Naive thymus-derived CD4-positive, alpha-beta T cell (primary cell): Measurements from ENCODE around the gene SPSB3. TPM values are rescaled to one million over a fixed set of nuclear protein-coding genes. Genes with fewer than 3 reads are reported as not detected.
"Not testable (repeated sequence)": the region's sequence is repeated elsewhere in the genome, so short reads cannot be mapped to it uniquely, and the experiment has no call there.

Experiments
- ATAC-seq: fragments of 150-1000 bp; cut with Tn5 transposase; 2 replicates; pipeline ENCODE4 v1.10.0; 2021; ENCODE audit warnings: mild to moderate bottlenecking, moderate library complexity
- CTCF ChIA-PET: fragments of 350-600 bp; sonication (Branson Sonifier 250); formaldehyde crosslinking; loops from one replicate; lab custom pipeline; 2021; ENCODE audit warnings: antibody characterized with exemption; lab: Charles Lee
- POLR2A ChIA-PET: fragments of 350-600 bp; sonication (Branson Sonifier 250); formaldehyde crosslinking; loops from one replicate; lab custom pipeline; 2021; ENCODE audit warnings: antibody characterized with exemption, inconsistent platforms; lab: Charles Lee
- DNase-seq, 9 donors: peaks; one replicate each; pipeline versions ENCODE4 v3.0.0 to v3.0.0-alpha.2; 2020 to 2022; ENCODE audit warnings: mixed read lengths in 1 of 9
- H3K27ac ChIP-seq: one replicate; pipeline ENCODE4 v1.7.0; 2013; ENCODE audit warnings: mild to moderate bottlenecking, low read depth, low read length, moderate library complexity
- H3K27me3 ChIP-seq, 2 donors: one replicate each; pipeline ENCODE4 v1.7.0; 2013; ENCODE audit warnings: low read length in 2 of 2, mild to moderate bottlenecking in 2 of 2, moderate library complexity in 2 of 2; ENCODE audit not compliant: control insufficient read depth in 2 of 2, insufficient read depth in 2 of 2
- H3K36me3 ChIP-seq, 3 experiments: 1 replicate in 2 of 3; 2 replicates in 1 of 3; pipeline ENCODE4 v1.7.0; 2013; ENCODE audit warnings: low read length in 3 of 3, mild to moderate bottlenecking in 3 of 3, moderate library complexity in 1 of 3; ENCODE audit not compliant: insufficient read depth in 3 of 3, control insufficient read depth in 2 of 3
- H3K4me1 ChIP-seq, 2 donors: one replicate each; pipeline ENCODE4 v1.7.0; 2013; ENCODE audit warnings: low read length in 2 of 2, mild to moderate bottlenecking in 2 of 2, moderate library complexity in 1 of 2; ENCODE audit not compliant: control insufficient read depth in 2 of 2, insufficient read depth in 2 of 2
- H3K4me3 ChIP-seq: 2 replicates; pipeline ENCODE4 v1.7.0; 2013; ENCODE audit warnings: mild to moderate bottlenecking, low read length
- H3K9me3 ChIP-seq, 3 experiments: 1 replicate in 2 of 3; 2 replicates in 1 of 3; pipeline ENCODE4 v1.7.0; 2013; ENCODE audit warnings: low read length in 3 of 3; ENCODE audit not compliant: control insufficient read depth in 2 of 3
- H3K27ac Mint-ChIP-seq, 9 donors: one replicate each; pipeline ENCODE4 v1.8.0; 2020 to 2022; ENCODE audit warnings: mixed read lengths in 9 of 9, mild to moderate bottlenecking in 8 of 9, moderate library complexity in 5 of 9, inconsistent platforms in 2 of 9
- H3K27me3 Mint-ChIP-seq, 5 donors: one replicate each; pipeline ENCODE4 v1.8.0; 2021 to 2022; ENCODE audit warnings: mixed read lengths in 5 of 5, mild to moderate bottlenecking in 1 of 5
- H3K36me3 Mint-ChIP-seq, 5 donors: one replicate each; pipeline ENCODE4 v1.8.0; 2020 to 2022; ENCODE audit warnings: mixed read lengths in 5 of 5, mild to moderate bottlenecking in 3 of 5, inconsistent platforms in 1 of 5
- H3K4me1 Mint-ChIP-seq, 7 donors: one replicate each; pipeline ENCODE4 v1.8.0; 2020 to 2022; ENCODE audit warnings: mixed read lengths in 7 of 7, mild to moderate bottlenecking in 3 of 7, inconsistent platforms in 1 of 7
- H3K4me3 Mint-ChIP-seq, 10 donors: one replicate each; pipeline ENCODE4 v1.8.0; 2020 to 2022; ENCODE audit warnings: mild to moderate bottlenecking in 10 of 10, mixed read lengths in 10 of 10, moderate library complexity in 6 of 10, inconsistent platforms in 2 of 10
- H3K9me3 Mint-ChIP-seq, 11 donors: one replicate each; pipeline ENCODE4 v1.8.0; 2020 to 2022; ENCODE audit warnings: mixed read lengths in 11 of 11, mild to moderate bottlenecking in 4 of 11, inconsistent platforms in 1 of 11, moderate library complexity in 1 of 11
- intact Hi-C, 2 donors: fragments of 100-400 bp; cut with micrococcal nuclease; formaldehyde crosslinking; loops; one replicate each; pipeline ENCODE4 v1.15.1; 2023
- polyA plus RNA-seq, 2 donors: library from polyadenylated mRNA; unstranded; fragments of 300-500 nt; fragmentation: Illumina TruSeq; gene quantifications; one replicate each; pipeline ENCODE4 v1.2.3, GENCODE V29; 2021
- total RNA-seq, 6 experiments: library from RNA in 5 of 6; stranded (reverse) in 5 of 6; gene quantifications; 1 replicate in 5 of 6; 2 replicates in 1 of 6; pipeline ENCODE4 v1.2.3 and lab custom pipeline; 2021 to 2026

The SPSB3 gene
- total and polyA plus RNA-seq, 7 experiments from 2014 or later = 38.2 to 127 (median 67.0) TPM

GRCh38 chr16:1734816-1735215 is 47.6 kb downstream of the SPSB3 start:
- no peak overlapping the region for H3K4me3 Mint-ChIP-seq
- no peak overlapping the region for H3K4me3 ChIP-seq
- H3K4me1 Mint-ChIP-seq = no peaks in the 10 kb centered on the region
- H3K27ac ChIP-seq = no peak overlapping the region
- DNase-seq (no peak), ATAC-seq (no peak)
- H3K4me1 ChIP-seq = no peaks in the 10 kb centered on the region
- H3K9me3 ChIP-seq = no peaks in the 10 kb centered on the region
- ChIA-PET POLR2A (no interaction called here), CTCF (no interaction called here)
- H3K27me3 Mint-ChIP-seq = no peaks in the 10 kb centered on the region
- no peaks in the 10 kb centered on the region for H3K27me3 ChIP-seq
- H3K36me3 Mint-ChIP-seq = peaks cover 0 to 10% (median 0%) of the 10 kb centered on the region in 5 donors
- intact Hi-C loops = no loop called here
- peak overlapping the region in 1 of 9 donors; percentile 54 for H3K27ac Mint-ChIP-seq
- H3K36me3 ChIP-seq = peaks cover 0 to 48% (median 3%) of the 10 kb centered on the region in 3 experiments
- no peaks in the 10 kb centered on the region for H3K9me3 Mint-ChIP-seq

GRCh38 chr16:1734123-1734522 is 48.2 kb downstream of the SPSB3 start:
- peaks cover 0 to 10% (median 0%) of the 10 kb centered on the region in 5 donors for H3K36me3 Mint-ChIP-seq
- H3K27me3 Mint-ChIP-seq = no peaks in the 10 kb centered on the region
- DNase-seq (no peak), ATAC-seq (no peak)
- H3K4me1 Mint-ChIP-seq = no peaks in the 10 kb centered on the region
- no peak overlapping the region for H3K4me3 Mint-ChIP-seq
- H3K4me1 ChIP-seq = no peaks in the 10 kb centered on the region
- no peaks in the 10 kb centered on the region for H3K27me3 ChIP-seq
- no peak overlapping the region for H3K27ac ChIP-seq
- peaks cover 0 to 55% (median 3%) of the 10 kb centered on the region in 3 experiments for H3K36me3 ChIP-seq
- ChIA-PET CTCF (no interaction called here), POLR2A (no interaction called here)
- no peak overlapping the region for H3K4me3 ChIP-seq
- H3K9me3 Mint-ChIP-seq = no peaks in the 10 kb centered on the region
- no peaks in the 10 kb centered on the region for H3K9me3 ChIP-seq
- H3K27ac Mint-ChIP-seq = peak overlapping the region in 1 of 9 donors; percentile 47
- intact Hi-C loops = no loop called here

- peaks cover 0 to 69% (median 3%) of the 10 kb centered on the region in 3 experiments for H3K36me3 ChIP-seq
- DNase-seq, H3K4me1 ChIP-seq, H3K4me3 Mint-ChIP-seq, intact Hi-C loops, H3K4me1 Mint-ChIP-seq, H3K27ac Mint-ChIP-seq, POLR2A ChIA-PET, H3K27me3 ChIP-seq, H3K27me3 Mint-ChIP-seq, H3K4me3 ChIP-seq, ATAC-seq, H3K27ac ChIP-seq, H3K9me3 Mint-ChIP-seq, H3K9me3 ChIP-seq: not testable (repeated sequence)
- peaks cover 0 to 17% (median 3%) of the 10 kb centered on the region in 5 donors for H3K36me3 Mint-ChIP-seq
- CTCF ChIA-PET = interaction anchor here (0.8 to 1.0 kb wide), 2 partner anchors 11 to 27 kb away, joined by 3 read pairs; partner anchors contain the start of gene MAPK8IP3
Observed at GRCh38 chr16:1732551-1732987, 49.8 kb downstream of the SPSB3 start.

GRCh38 chr16:1732071-1732470 is 50.3 kb downstream of the SPSB3 start:
- Mint-ChIP-seq H3K27ac (peak overlapping the region in 1 of 9 donors; percentile 22), H3K36me3 (peaks cover 2 to 19% (median 6%) of the 10 kb centered on the region in 5 donors), H3K4me1 (peaks cover 0 to 5% (median 4%) of the 10 kb centered on the region in 7 donors), H3K9me3 (no peaks in the 10 kb centered on the region), H3K27me3 (no peaks in the 10 kb centered on the region), H3K4me3 (no peak overlapping the region)
- no peaks in the 10 kb centered on the region for H3K9me3 ChIP-seq
- ATAC-seq (no peak), DNase-seq (no peak)
- no peaks in the 10 kb centered on the region for H3K27me3 ChIP-seq
- H3K4me1 ChIP-seq = no peaks in the 10 kb centered on the region
- intact Hi-C loops = no loop called here
- H3K27ac ChIP-seq = no peak overlapping the region
- peaks cover 0 to 74% (median 3%) of the 10 kb centered on the region in 3 experiments for H3K36me3 ChIP-seq
- CTCF ChIA-PET = interaction anchor here (0.8 kb wide), 1 partner anchor 26 kb away, joined by 3 read pairs; the partner anchor contains the start of gene MAPK8IP3
- POLR2A ChIA-PET = no interaction called here
- H3K4me3 ChIP-seq = no peak overlapping the region

GRCh38 chr16:1731603-1732002 is 50.8 kb downstream of the SPSB3 start:
- no peak overlapping the region for H3K4me3 ChIP-seq
- ATAC-seq (no peak), DNase-seq (no peak)
- peaks cover 0 to 79% (median 4%) of the 10 kb centered on the region in 3 experiments for H3K36me3 ChIP-seq
- no peak overlapping the region for H3K27ac ChIP-seq
- CTCF ChIA-PET = no interaction called here
- no peaks in the 10 kb centered on the region for H3K4me1 ChIP-seq
- no peaks in the 10 kb centered on the region for H3K9me3 ChIP-seq
- H3K27me3 Mint-ChIP-seq = no peaks in the 10 kb centered on the region
- POLR2A ChIA-PET = no interaction called here
- no peaks in the 10 kb centered on the region for H3K27me3 ChIP-seq
- H3K9me3 Mint-ChIP-seq = no peaks in the 10 kb centered on the region
- peak overlapping the region in 1 of 9 donors; percentile 1 for H3K27ac Mint-ChIP-seq
- intact Hi-C loops = no loop called here
- H3K4me1 Mint-ChIP-seq = peaks cover 2 to 9% (median 8%) of the 10 kb centered on the region in 7 donors
- peaks cover 6 to 23% (median 9%) of the 10 kb centered on the region in 5 donors for H3K36me3 Mint-ChIP-seq
- H3K4me3 Mint-ChIP-seq = no peak overlapping the region

- H3K4me3 ChIP-seq = no peak overlapping the region
- intact Hi-C loops = no loop called here
- Mint-ChIP-seq H3K9me3 (no peaks in the 10 kb centered on the region), H3K27me3 (no peaks in the 10 kb centered on the region), H3K36me3 (peaks cover 6 to 23% (median 9%) of the 10 kb centered on the region in 5 donors), H3K4me1 (peaks cover 2 to 9% (median 8%) of the 10 kb centered on the region in 7 donors), H3K27ac (no peak overlapping the region), H3K4me3 (no peak overlapping the region)
- no peaks in the 10 kb centered on the region for H3K27me3 ChIP-seq
- ChIA-PET POLR2A (no interaction called here), CTCF (no interaction called here)
- no peaks in the 10 kb centered on the region for H3K4me1 ChIP-seq
- DNase-seq (no peak), ATAC-seq (no peak)
- no peak overlapping the region for H3K27ac ChIP-seq
- H3K36me3 ChIP-seq = peaks cover 0 to 84% (median 10%) of the 10 kb centered on the region in 3 experiments
- no peaks in the 10 kb centered on the region for H3K9me3 ChIP-seq
Observed at GRCh38 chr16:1731073-1731472, 51.3 kb downstream of the SPSB3 start.

GRCh38 chr16:1729445-1729844 is 52.9 kb downstream of the SPSB3 start:
- Histone ChIP-seq H3K27me3 (no peaks in the 10 kb centered on the region), H3K4me3 (no peak overlapping the region), H3K36me3 (peaks cover 0 to 85% (median 11%) of the 10 kb centered on the region in 3 experiments), H3K9me3 (no peaks in the 10 kb centered on the region), H3K27ac (no peak overlapping the region), H3K4me1 (no peaks in the 10 kb centered on the region)
- ChIA-PET POLR2A (interaction anchor here (0.9 kb wide), 1 partner anchor 24 kb away, joined by 4 read pairs; the partner anchor contains the start of gene MAPK8IP3), CTCF (no interaction called here)
- Mint-ChIP-seq H3K27me3 (no peaks in the 10 kb centered on the region), H3K36me3 (peaks cover 6 to 19% (median 9%) of the 10 kb centered on the region in 5 donors), H3K4me1 (peaks cover 2 to 9% (median 8%) of the 10 kb centered on the region in 7 donors), H3K27ac (peak overlapping the region in 1 of 9 donors; percentile 22), H3K9me3 (no peaks in the 10 kb centered on the region), H3K4me3 (no peak overlapping the region)
- intact Hi-C loops = no loop called here
- ATAC-seq = no peak
- DNase-seq = no peak
